Subcutaneous adipose tissue (tissue), 4 donors: ENCODE data around the gene HEATR3. TPM values are rescaled to one million over a fixed set of nuclear protein-coding genes. Genes with fewer than 3 reads are reported as not detected.

Experiments used
- CTCF ChIP-seq: fragments of 450-650 bp; IDR thresholded peaks from one replicate; pipeline ENCODE4 v1.5.1; 2016; ENCODE audit warnings: low read depth, mild to moderate bottlenecking, control low read depth, antibody characterized with exemption, moderate library complexity
- total RNA-seq, 4 donors: library from RNA; depleted of rRNA; stranded (reverse); fragments of >200 nt; gene quantifications; one replicate each; pipeline ENCODE4 v1.1.0, GENCODE V29; 2016

HEATR3 gene
- total RNA-seq, 4 donors from 2014 or later = 14.3 to 42.2 (median 19.8) TPM

GRCh38 chr16:50086176-50086575 is 20.4 kb downstream of the HEATR3 start:
- TF ChIP-seq CTCF = no peak

DNA sequence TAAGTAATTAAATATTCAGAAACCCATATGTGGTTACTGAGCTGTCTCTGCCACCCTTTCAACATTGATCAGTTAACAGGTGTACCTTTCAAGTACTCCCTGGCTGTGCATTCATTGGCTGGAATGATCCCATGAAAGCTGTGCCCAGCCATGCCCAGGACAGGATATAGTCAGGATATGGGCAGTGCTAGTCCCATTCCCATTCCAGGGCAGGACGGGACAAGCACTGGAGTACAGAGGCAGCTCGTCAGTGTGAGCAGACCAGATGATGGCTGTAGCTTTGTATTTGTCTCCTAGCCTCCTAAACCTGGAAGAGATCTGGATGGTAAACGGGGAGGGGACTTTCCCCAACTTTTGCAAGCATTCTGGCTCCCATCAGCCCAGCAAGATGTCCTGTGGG is 22.5 kb downstream of the HEATR3 start:
- no peak for TF ChIP-seq CTCF

- TF ChIP-seq CTCF = no peak
Measured at GRCh38 chr16:50092891-50093290, 27.1 kb downstream of the HEATR3 start.

DNA sequence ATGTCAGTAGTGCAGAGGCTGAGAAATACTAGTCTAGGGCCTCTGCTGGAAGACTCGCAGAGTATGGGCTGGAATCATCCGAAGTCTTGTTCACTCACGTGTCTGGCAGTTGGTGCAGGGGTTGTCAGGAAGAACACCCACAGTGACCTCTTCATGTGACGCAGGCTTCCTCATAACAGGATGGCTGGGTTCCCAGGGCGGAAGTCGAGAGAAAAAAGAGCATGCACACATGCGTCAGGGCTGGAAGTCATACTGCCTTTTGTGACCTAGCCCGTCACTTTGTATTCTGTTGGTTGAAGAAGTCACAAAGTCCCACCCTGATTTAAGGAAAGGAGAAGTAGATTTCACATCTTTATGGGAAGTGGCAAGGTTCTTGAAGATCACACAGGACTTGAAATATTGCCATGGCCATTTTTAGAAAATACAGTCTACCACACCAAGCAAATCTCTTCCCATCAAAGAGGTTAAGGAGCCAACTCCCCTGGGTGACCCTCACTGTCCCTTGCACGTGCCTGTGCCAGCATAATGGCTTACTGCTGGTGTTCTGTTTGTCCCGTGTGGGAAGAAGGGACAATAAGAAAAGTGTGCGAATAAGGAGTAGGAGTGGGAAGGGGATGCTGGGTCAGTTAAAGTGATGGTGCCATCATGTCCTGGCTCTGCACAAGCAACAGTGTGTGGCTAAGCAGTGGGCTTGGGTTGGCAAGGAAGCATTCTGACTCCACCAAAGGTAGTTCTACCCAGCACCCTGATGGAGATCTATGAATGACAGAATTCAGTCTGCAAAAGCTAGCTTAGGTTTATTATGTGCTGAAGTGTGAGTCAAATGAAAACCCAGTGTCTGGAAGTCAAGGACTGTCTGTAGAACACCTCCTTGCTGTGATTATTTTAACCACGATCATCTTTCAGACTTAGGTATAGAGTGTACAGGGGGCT is 28.1 kb downstream of the HEATR3 start:
- no peak for TF ChIP-seq CTCF

GRCh38 chr16:50096791-50097190 is 31.0 kb downstream of the HEATR3 start:
- no peak for TF ChIP-seq CTCF

DNA sequence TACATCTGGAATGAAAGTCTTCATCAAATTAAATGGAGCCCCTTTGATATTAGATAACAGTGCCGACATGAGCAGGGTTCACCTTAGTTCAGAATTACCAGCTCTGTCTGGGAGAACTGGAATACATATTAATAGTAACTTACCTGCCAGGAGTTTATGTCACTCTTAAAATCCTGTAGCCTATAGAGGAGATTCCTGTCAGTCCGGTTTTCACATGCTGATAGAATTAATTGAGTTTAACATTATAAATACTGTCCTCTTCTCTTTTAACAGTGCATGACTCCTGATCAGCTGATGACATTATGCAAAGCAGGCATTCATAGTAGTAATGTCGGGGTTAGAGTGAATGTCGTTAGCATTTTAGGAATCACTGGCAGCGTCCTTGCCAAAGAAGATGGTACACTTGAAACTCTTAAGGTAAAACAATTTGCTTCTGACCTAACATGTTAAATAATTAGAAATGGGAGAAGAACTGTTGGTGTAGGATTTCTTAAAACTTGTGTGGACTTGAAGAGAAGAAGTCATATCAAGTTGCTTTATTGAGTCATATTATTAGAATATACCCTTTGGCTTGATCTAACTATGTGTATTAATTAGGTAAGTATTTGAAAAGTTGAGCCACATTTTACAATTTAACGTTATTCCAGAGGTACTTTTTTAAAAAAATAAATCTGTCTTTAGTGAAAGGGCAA is 34.3 kb downstream of the HEATR3 start:
- no peak for TF ChIP-seq CTCF

DNA sequence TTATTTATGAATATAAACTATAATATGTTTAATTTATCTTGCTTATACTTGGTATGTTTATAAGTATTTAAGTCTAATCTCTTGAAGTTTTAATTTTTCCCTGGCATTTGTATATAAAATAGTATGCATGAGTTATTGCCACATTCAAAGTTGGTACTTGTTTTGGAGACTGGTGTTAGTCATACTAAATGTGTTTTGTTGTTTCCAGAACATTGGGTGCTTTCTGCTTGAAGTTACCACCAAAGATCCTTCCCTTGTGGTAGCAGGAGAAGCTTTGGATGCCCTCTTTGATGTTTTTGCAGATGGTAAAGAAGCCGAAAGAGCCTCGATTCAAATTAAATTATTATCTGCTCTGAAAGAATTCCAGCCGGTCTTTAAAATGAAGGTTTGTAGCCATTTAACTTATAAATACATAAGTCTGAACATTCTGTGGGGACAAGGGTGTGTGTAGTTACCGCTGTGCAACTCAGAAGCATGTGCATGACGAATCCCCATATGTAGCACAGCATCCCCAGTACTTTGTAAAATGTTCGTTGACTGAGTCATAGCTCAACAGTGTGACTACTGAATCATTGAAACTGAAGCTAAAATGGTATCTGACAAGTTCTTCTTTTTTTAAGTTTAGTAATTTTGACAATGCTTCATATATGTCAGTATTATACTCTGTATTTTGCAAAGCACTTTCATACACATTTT is 36.4 kb downstream of the HEATR3 start:
- no peak for TF ChIP-seq CTCF
